Medulla oblongata (tissue), 1 donor: ENCODE data around the gene ATP2B2.

Experiments used
- DNase-seq: peaks from one replicate; pipeline ENCODE4 v3.0.0-alpha.2; 2015; ENCODE audit errors: extremely low spot score

Gene ATP2B2

DNA sequence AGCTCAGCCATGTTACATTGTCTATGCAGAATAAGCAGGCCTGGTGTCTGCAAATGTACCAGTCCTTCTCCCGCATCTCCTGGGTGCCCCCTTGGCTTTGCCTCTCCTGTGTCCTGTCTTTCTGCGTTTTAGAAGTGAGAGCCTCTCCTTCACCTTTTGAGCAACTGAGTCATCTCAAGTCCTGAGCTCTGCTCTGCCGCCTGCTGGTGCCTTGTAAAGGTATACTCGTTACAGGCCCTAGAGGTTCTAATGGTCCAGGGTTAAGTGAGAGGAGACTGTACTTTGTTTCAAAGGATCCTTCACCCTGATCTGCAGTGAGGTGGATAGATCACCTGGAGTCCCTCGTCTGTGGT, 225.2 kb downstream of the ATP2B2 start:
- no peak for DNase-seq

DNA sequence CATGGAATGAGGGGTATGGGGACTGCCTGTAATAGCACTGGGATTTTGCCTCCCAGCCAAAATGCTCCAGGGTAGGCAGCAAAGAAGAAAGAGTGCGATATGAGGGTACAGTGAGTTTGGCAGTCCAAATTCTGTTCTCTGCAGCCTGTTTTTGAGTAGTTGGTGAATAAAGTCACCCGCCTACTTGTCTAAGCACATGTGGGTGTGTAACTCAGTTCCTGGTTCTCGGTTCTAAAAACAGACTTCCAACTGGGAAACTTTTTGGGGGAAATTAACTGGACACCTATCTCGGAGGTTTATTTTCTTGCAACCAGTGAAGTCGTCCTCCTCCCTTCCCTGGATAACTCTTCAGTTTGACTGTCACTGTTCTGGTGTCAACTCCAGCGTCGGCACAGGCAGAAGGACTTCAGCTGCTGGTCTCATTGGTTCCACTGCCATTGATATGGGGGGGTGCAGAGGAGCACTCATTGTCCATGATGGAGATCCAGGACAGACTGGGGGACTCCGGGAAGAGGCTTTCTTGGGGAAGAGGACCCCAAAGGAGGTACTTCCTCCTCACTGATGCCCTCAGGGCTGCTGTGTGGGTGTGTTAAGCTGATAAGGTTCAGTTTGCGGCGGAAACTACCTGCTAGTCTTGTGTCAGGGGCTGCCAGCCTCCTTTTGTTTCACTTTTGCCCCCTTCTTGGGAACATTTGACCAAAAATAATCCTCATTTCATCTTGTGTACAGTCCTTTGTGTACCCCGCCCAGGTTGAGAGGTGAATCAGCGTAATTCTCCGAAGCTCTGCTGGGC, 225.8 kb downstream of the ATP2B2 start:
- no peak for DNase-seq

DNA sequence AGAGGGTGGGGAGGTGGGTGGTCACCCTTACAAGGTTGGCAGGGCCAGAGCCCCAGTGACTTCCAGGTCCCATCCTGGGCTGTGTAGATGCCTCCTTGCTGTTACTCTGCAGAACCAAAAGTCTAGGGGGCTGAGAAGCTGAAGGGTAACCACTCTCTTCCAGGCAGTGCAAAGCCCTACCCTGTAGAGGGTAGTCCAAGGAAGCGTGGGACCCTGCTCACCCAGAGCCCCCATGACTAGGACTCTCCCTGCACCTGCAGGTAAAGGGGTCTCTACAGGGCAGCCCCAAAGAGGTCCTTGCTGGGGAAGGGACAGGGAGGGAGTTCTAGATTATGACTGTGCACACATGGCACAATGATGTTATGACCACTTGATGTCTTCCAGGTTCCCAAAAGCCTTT, 226.9 kb downstream of the ATP2B2 start:
- no peak for DNase-seq

DNA sequence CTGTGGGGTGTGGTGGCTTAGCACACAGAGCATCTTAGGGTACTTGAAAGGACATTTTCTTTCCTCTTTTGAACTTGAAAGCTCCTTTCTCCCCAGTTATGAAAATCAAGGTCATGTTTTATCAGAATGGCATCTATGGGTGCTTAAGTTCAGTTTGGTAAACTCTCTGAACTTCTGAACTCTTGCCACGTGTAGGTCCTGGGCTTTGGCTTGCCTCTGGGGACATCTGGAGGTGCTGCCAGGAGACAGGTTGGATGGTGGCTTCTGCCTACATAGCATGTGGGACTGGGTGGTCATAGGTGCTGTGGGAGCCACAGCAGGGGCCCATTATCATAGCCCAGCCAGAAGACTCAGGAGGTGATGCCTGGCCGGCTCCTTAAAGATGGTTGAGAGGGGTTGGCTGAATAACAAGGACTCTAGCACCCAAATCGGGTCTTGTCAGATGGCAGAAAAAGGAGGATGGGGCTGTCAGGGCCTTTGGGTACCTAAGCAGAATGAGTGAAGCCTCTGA, 228.2 kb downstream of the ATP2B2 start:
- DNase-seq = no peak

DNA sequence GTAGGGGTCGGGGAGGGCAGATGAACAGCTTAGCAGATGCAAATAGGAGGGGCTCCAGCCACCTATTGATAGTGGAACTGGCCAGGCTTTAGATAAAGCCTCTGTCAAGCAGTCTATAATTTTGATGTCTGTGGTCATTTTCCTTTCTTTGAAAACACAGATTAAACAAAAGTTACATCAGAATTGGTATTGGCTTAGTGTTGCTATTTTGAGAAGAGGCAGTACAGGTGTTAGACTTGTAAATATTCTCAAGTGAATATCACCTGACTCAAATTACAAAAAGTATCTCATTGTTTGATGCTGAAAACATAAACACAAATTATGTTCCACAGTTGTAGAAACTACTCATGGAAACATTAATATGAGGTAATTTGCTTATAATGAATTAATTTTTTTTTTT, 230.8 kb downstream of the ATP2B2 start:
- no peak for DNase-seq
